ENCODE results near the gene GRID2.

DNA sequence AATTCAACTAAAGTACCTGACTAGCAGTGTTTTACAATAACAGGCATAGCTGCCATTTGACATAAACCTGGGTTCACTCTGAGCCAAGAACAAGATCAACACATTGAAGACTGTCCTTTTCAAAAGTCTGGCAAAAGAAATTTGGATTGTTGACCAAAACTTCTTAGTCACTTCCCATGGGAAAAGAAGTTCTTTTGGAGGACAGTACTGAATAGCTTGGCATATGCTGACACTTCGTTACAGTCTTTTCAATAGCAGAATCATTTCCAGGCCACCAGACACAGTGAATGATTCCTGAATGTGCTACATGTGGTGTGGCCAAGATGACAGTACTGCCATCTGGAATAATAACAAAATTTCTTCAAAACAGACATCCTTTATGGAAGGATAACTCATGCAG is 560.3 kb downstream of the GRID2 start:
- TF ChIP-seq, protein P1, sequence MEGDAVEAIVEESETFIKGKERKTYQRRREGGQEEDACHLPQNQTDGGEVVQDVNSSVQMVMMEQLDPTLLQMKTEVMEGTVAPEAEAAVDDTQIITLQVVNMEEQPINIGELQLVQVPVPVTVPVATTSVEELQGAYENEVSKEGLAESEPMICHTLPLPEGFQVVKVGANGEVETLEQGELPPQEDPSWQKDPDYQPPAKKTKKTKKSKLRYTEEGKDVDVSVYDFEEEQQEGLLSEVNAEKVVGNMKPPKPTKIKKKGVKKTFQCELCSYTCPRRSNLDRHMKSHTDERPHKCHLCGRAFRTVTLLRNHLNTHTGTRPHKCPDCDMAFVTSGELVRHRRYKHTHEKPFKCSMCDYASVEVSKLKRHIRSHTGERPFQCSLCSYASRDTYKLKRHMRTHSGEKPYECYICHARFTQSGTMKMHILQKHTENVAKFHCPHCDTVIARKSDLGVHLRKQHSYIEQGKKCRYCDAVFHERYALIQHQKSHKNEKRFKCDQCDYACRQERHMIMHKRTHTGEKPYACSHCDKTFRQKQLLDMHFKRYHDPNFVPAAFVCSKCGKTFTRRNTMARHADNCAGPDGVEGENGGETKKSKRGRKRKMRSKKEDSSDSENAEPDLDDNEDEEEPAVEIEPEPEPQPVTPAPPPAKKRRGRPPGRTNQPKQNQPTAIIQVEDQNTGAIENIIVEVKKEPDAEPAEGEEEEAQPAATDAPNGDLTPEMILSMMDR (IDR thresholded peaks at IDR 0.05) = no peak
- TF ChIP-seq POLR2A (IDR thresholded peaks at IDR 0.05) = no peak
- TF ChIP-seq POLR2AphosphoS5 (IDR thresholded peaks at IDR 0.05) = no peak
- no peak for TF ChIP-seq EP300 (IDR thresholded peaks at IDR 0.05; ENCODE audit: low read depth)

All from transverse colon (tissue), 4 donors.